Glomerular endothelial cell (primary cell): ENCODE results near the gene MUC4. TPM values are rescaled to one million over a fixed set of nuclear protein-coding genes. Genes with fewer than 3 reads are reported as not detected.

Source experiments
- DNase-seq: peaks from one replicate; pipeline ENCODE4 v3.0.0-alpha.2; 2011; ENCODE audit warnings: low read depth, low spot score; ENCODE audit errors: extremely low read depth
- total RNA-seq: library from RNA; depleted of rRNA; stranded (reverse); fragments of >200 nt; gene quantifications from 2 replicates; pipeline ENCODE4 v1.2.3, GENCODE V29; 2015

The MUC4 gene
- total RNA-seq: 0.12 TPM in 1 of 2 replicates, not detected in the other

DNA sequence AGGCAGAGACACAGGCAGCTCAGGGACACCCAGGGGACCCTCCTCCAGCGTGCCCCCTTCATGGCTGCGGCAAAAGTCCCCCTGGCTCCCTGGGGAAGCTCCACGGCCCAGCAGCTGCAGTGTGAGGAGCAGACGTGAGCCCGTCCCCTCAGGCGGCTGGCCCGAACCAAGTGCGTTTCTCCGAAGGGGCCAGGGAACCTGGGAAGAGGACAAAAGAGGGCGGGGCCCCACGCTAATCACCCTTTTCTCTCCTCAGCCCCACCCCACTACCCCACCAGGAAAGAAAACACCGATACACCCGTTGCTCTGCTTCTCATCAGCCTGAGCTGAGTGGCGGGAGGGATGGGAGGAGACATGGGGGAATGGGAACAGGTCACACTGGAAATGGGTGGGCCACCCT, at the start of gene MUC4:
Gene MUC4 (minus strand): TSS at position 174 of the 400 bp plus-strand sequence. CDS start 112 bp downstream, at position 62.
- no peak for DNase-seq

- no peak for DNase-seq
Measured at GRCh38 chr3:195860456-195860855, 48.7 kb upstream of the MUC4 start.

DNA sequence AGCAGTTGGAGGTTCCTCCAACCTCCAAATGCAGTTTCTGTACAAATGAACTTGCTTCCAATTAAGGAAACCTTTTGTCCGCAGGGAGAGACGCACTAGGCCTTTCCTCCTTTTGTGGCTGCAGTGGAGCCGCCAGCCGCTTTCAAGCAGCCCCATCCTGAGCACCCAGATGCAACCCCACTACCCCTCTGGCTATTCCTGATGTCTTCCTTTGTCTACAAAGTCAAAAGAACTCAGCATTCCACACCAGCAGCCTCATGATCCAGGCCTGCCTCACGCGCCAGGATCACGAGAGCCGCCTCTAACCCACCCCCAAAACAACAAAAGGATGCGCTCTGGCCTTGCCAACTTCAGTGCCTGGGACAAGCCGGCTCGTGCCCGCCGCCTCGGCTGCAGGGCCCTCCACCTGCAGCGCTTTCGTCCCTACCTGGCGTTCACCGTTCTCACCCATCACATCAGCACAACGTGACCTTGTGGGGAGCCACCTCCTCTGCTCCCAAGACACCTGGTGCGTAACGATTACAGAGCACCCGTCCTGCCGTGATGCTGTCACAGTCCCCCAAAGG, 48.2 kb upstream of the MUC4 start:
- no peak for DNase-seq

DNA sequence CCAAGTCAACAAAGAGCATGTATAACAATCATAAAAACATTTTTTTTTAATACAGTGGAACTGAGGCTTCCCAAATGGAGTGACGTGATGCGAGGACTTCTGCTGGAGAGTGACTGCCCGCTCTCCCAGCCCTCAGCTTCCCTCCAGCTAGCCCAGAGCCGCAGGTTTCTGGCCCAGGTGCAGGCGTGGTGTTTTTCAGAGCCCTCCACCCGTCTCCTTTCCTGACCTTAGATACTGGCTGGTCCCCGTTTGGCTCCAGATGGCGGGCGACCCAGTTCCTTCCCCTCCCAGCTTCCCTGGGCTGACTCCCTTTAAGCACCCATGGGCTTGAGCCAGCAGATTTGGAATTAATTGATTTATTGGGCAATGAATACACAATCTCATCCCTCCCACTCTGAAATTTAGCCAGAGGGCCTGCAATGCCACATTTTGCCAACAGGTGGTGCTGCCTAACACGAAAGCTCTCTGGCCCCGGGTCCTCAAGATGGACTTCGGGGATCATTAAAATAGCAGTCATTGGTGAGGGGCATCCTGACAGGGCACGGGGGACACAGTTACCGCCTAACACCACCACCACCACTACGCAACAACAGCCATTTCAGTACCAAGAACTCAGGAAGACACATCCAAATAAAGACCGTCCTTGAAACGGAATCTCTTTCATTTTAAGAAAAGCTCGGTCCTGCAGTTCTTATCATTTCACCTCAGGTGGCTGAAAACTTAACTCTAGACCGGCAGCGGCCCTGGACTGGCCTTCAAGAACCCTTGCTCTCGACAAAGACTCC, 47.5 kb upstream of the MUC4 start:
- peak; percentile 34 for DNase-seq

DNA sequence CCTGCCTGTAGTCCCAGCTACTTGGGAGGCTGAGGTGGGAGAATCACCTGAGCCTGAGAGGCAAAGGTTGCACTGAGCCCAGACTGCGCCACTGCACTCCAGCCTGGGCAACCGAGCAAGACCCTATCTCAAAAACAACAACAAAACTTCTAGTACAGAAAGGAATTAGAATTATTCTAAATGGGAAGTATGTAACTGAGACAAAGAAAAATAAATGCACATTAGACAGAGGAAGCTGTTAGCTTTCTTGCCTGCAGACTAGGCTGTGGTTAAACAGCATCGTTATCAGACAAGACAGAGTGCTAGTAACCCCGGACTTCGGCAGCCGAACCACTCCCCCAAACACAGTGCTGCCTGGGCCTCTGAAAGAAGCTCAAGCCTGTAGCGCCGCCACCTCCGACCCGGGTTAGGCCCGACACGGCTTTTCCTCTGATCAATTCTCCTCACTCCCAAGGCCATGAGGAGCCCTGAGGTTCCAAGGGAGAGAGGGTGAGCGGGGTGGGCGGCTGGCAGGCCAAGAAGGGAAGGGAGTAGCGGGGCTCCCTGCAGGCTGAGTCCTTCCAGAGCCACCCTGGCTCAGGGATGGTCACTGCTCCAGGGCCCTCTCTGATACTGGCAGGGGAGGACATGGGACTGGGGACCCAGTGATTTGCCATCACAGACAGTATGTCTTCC, 44.8 kb upstream of the MUC4 start:
- no peak for DNase-seq

GRCh38 chr3:195855471-195856409, 44.0 kb upstream of the MUC4 start:
- DNase-seq: no peak

- no peak for DNase-seq
Measured at GRCh38 chr3:195854628-195855294, 43.0 kb upstream of the MUC4 start.

GRCh38 chr3:195853996-195854395, 42.3 kb upstream of the MUC4 start:
- no peak for DNase-seq

DNA sequence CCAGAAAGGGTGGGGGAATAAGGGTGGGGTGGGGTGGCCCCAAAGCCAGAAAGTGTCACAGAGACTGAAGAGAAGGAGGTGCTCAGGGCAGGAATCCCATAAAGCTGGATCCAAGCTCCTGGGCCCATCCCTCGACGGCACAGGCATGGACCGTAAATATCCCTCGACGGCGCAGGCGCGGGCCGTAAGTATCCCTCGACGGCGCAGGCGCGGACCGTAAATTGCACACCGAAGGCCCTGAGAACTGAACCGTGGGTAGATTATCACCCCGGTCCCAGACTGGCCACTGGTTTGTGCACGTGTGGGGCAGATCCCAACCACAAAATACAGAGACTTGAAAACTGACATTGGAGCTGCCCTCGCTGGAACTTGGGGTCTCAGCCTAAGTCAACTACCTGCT, 41.3 kb upstream of the MUC4 start:
- DNase-seq: no peak

- DNase-seq: peak; percentile 78
Measured at GRCh38 chr3:195850857-195851543, 39.3 kb upstream of the MUC4 start.

DNA sequence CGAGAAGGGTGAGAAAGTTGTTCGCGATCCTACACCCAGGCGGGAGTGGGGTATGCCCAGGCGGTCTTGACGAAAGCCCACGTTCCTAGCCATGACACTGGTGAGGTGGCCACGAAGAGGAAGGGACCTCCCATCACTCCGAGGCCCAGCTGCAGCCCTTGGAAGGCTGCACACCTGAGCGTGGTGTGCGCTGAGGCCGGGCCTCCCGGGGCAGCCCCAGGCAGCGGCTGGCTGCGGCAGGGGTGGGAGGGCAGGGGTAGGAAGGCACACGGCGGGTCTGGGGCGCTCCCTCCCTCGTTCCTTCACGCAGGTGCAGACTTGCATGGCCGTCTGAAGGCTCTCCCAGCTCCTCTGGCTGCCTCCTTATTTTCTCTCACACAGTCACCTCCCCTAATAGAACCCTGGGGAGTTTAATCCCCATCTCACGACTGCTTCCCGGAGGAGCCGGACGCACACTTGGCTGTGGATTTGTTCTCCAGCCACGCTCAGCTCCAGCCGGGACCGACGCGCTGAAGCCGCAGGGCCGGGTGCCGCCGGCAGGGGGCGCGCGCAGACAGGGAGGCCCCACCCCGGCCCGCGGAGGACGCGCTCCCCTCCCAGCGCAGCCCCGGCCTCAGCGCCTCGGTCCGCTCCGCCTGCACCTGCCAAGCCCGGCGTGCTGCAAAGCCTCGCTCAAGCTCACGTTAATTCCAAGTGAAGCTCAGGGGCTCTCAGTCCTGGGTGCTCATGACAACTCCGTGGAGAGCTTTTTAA, 37.8 kb upstream of the MUC4 start:
- no peak for DNase-seq

DNA sequence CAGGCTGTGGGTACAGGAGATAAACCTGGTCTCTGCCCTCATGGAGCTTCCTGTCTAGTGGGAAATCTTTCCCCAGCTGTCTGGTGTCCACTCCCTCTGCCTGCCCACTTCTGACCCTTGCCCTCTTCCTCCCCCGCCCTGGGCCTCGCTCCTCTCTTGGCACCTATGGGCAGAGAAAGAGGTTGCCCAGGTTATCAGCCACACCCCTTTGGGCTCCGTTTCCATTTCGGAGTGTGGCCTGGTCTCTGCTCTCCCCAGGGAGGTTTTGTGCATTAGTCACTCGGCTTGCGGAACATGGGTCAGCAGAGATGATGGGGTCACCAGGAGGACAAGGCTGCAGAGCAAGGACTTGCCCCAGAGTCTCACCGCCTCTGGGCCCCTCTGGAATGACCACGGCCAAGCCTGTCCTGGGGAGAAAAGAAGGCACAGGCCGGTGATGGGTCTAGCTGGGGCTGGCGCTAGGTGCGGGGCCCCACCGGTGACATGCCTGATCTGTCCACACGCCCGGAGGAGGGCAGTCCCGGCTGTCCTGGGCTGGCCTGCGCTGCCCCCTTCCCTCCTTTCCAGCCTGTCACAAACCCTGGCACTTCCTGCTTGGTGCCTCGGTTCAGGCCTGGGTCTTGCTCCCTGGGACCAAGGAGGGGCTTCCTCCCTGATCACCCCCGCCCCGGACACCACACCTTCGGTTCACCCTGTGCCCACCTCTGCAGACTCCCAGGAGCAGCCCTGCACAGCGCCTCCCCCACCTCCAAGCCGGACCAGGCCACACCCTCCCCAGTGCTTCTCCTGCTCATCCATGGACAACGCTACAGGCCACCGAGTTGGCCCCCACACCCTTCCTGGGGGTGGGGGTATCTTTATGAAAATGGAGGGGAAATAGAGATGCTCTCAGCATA, 35.6 kb upstream of the MUC4 start:
- DNase-seq: no peak

DNA sequence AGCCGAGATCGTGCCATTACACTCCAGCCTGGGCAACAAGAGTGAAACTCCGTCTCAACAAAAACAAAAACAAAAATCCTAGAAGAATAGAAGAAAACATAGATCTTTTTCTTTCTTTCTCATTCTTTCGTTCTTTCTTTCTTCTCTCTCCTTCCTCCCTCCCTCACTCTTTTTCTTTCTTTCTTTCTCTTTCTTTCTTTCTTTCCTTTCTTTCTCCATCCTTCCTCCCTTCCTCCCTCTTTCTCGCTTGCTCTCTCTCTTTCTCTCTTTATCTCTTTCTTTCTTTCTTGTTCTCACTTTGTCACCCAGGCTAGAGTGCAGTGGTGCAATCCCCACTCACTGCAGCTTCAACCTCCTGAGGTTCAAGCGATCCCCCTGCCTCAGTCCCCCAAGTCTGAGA, 33.8 kb upstream of the MUC4 start:
- DNase-seq: no peak

- no peak for DNase-seq
Measured at GRCh38 chr3:195844671-195845218, 33.0 kb upstream of the MUC4 start.

- DNase-seq: no peak
Measured at GRCh38 chr3:195839260-195840010, 27.7 kb upstream of the MUC4 start.

DNA sequence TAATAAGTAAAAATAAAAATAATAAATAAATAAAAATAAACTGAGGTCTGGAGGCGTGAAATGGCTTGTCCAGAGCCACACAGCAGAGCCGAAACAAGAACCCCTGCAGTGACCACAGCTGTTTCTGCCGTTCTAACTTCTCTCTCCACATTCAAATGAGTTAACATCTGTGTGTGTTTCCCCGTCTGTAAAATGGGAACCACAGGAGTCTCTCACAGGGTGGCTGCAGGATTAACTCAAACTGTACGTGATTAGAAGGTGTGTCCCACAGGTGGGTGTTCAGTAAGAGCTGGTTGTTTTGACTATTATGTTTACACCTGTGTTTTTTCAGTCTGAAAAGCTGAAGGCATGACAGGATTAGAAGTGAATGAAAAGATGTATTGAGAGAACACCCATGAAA, 27.0 kb upstream of the MUC4 start:
- no peak for DNase-seq
